HG02852 (cell line): Measurements from ENCODE around the gene ELK3.
A peak's percentile ranks its signal among the peaks of the same experiment; 100 is the strongest.

ENCODE experiments used
- ATAC-seq: cut with Tn5 transposase; IDR thresholded peaks from one replicate; pipeline ENCODE4 v1.9.1; 2021; ENCODE audit warnings: mild to moderate bottlenecking, moderate library complexity; ENCODE audit not compliant: unreplicated experiment

Gene ELK3

DNA sequence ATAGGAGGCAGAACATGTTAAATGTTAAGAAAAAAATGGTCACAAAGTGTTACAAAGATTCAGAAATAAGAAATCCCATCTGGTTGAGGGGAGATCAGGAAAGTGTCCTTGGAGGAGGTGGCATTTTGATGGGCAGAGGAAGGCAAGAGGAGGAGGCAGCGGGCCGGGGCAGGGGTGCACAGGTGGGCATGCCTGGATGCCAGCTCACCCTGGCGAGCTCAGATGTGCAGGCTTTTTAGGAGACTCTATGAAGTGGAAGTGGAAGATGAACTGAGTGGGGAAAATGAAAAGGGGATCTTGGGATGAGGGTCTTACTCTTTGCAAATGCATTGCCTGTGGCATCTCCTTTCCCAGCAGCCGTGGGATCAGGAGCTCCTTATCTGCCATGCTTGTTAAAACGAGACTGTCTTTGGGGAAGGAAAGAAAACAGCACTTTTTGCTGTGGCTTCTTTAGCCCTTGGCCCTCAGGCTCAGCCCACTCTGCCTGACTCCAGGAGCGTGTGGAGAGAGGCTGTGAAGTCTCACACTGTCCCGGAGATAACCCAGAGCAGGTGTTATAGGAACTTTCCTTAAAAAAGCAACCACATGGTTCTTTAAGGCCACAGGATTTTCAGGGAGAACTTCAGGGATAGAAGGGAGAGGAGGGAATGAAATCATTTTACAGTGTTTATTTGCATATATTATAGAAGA, 62.6 kb downstream of the ELK3 start:
- no peak for ATAC-seq

DNA sequence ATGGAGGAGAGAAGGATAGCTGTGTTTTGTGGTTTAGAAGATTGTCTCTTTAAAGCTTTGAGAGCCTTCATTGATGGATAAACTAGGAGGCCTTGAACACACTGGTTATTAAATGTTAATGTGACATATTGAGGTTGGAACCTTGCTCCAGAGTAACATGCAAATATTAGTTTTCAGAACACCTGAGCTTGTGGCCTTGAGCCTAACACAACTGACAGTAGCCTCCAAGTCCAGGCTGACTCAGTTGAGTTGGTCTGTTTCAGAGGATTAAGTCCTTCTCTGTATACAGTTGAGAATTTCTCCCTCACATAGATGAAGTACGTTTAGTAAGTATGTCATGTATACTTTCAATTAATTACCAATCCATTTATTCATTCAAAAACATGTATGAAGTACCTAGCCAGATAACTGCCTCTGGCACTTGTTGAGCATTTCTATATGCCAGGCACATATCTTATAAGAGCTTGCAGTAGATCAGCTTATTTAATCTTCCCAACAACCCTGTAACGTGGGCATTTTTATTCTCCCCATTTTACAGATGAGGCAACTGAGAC, 63.5 kb downstream of the ELK3 start:
- ATAC-seq = no peak

DNA sequence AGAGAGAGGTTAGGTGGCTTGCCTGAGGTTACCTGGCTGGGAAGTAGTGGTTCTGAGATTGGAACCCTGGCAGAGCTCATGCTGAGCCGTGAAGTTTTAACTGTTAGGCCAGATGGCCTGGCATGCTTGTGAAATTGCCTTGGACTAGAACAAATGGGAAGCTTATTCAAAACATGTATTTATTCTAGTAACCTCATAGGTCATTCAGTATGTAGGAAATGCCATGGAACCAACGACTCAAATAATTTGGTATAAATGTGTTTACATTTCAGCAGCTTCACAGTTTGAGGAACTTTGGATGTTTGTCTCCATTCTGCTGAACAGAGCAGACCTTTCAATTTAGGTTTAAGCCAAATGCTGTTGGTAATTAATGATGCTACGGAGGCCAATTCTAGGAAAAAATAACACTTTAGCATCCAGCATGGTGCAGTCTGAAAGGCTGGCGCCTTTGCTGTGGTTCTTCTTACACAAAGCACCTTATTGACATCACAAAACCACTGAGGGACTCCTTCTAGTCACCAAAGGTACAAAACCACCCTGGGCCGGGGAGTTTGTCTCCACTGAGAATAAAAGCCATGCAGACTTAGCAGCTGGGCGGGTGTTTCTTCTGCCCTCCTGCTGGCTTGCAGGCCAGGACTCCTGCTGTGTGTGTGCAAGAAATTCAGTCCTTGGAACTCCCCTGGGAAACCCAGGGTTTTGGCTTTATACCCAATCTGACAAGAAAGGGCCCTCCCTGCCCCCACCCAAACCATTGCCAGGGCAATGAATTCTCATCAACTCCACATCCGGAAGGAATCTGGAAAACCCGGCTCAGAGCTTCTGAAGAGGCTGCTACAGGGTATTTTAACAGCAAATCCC, 64.2 kb downstream of the ELK3 start:
- ATAC-seq = no peak

DNA sequence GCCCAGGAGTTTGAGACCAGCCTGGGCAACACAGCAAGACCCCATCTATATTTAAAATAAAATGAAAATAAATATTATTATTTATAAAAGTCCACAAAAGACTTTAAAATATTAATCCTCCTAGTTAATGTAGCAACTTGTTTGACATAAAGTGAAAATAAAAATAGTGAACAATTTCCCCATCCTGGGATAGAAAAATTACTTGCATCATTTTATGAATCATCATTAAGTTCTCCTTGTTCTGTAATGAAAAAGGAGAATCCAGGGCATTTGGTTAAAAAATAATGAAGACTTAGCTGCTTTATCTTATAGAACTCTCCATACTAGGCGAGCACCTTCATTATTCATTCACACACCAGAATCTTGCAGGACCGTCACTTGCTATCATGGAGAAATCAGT, 66.1 kb downstream of the ELK3 start:
- ATAC-seq = no peak

DNA sequence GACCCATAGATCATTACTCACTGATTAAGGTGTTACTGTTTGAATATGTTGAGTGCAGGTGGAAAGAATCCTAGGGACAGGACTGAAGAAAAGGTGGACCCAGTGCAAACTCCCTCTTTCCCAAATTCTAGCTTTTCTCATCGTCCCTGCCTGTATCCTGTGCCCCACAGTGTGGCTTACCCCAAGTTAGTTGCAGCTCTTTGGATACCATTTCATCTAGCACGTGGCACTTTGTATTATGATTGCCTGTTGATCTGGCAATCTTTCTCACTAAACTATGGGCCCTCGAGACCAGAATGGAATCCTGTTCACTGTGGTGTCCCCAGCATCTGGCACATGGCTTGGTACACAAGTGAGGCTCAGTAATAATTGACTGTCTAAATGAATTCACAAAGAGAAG, 66.5 kb downstream of the ELK3 start:
- no peak for ATAC-seq

DNA sequence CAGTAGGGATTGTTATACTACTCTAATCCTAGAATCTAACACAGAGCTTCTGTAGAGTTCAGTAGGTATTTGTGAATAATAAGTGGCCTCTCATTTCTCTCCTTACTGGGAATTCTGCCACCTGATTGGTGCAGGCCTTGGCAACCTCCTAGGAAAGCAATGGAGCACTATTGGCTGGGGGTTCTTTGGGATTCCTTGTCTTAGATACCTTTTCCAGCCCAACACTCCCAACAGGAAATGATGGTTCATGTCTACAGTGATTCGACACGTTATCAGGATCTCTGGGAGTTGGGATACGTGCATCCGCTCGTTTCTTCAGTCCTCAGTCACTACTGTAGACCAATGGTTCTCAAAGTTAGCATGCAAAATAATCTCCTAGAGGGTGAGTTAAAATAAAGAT, 67.4 kb downstream of the ELK3 start:
- no peak for ATAC-seq

DNA sequence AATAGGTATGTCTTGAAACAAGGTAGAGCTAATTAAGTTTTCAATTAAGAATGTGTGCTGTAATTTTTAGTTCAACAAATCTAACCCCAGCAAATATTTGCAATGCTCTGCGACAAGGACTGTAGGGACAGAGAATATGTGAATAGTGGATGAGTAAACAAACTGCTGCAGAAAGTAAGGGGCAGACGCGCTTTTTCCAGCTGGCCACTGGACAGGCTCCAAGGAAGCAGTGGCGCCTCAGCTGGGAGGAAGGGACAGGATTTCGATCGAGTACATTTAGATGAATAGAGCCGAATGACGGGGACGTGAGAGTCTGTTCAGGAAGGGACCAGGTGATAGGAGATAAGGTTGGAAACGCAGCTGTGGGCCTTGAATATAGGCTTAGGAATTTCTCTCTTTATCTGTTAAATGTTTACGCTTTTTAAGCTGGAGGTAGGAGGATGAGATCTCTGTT, 69.3 kb downstream of the ELK3 start:
- ATAC-seq = no peak

DNA sequence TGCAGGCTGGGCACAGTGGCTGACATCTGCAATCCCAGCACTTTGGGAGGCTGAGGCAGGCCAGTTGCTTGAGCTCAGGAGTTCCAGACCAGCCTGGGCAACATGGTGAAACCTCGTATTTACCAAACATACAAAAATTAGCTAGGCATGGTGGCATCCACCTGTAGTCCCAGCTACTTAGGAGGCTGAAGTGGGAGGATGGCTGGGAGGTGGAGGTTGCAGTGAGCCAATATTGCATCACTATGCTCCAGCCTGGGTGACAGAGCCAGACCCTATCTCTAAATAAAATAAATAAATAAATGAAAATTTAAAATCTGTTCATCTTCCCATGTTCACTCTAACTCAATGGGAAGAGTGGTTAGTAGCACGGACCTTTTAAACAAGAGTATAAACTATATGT, 71.2 kb downstream of the ELK3 start:
- no peak for ATAC-seq

DNA sequence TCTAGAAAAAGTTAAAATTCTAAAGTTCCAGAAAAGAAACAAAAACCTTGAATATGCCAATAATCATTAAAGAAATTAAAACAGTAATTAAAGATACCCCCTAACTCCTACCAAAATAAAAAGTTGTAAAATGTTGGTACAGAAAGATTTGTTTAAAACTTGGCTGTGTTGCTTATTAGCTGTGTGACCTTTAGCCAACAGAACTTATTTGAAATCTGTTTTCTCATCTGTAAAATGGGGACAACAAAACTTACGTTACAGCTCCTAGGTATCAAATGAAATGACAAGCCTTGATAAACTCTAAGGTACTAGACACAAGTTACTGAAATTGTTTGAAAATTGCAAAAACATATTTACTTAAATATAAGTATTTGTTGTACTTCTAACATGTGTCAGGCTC, 71.7 kb downstream of the ELK3 start:
- ATAC-seq = no peak

DNA sequence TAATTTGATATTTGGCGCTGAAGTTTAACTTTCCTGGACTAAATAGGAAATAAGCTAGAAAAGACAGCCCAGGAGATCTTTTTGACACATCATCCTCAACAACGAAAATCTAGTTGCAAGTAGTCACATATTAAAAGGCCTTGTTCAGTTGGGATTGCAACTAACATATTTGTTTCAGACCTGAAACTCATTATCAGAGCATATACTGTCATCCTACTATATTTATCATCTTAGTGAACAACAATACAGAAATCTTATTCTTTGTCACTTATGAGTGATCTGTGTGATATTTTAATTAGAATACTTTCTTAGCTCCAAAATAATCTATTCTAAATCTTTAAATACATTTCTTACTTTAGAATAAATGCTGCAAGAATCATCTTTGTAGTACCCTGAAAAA, 72.1 kb downstream of the ELK3 start:
- ATAC-seq = no peak

DNA sequence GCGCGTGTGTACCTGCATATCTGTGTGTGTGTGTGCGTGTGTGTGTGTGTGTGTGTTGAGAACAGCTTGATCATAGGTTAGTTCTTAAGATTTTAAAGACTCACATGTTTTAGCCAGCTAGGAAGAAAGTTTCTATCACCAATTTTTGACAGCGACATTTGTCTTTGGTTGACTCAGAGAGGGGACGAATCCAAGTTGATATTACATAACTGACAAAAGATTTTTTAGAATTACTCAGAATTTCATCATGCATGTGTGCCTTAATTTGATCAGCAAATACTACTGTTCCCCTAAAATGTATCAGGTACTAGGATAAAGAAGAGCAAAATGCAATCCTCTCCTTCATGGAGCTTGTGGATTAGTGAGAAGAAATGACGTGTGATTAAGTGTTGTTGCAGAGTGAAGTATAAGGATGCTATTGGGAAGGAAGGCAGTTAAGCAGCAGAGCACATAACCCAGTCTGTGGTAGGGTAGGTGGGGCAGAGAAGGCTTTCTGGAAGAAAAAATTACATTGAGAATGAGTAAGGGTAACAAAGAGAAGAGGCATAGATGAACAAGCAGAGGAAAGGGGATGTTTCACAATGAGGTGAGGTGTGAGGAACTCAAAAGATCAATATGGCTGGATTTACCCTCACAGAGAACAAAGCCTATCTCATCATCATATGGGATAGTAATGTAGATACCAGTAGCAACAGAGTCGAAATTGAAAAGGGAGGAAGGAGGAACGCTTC, 77.5 kb downstream of the ELK3 start:
- no peak for ATAC-seq

DNA sequence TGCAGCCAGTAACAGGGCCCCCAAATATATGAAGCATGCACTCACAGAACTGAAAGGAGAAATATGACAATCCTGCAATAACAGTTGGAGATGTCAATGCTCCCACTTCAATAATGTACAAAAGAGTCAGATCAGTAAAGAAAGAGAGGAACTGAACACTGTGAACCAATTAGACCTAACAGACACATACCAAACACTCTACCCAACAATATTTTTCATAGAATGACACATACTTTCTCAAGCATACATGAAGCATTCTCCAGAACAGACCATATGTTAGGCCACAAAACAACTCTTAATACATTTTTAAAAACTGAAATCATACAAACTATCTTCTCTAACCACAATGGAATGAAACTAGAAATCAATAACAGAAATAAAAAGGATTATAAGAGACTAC, 80.2 kb downstream of the ELK3 start:
- ATAC-seq = peak; percentile 65

DNA sequence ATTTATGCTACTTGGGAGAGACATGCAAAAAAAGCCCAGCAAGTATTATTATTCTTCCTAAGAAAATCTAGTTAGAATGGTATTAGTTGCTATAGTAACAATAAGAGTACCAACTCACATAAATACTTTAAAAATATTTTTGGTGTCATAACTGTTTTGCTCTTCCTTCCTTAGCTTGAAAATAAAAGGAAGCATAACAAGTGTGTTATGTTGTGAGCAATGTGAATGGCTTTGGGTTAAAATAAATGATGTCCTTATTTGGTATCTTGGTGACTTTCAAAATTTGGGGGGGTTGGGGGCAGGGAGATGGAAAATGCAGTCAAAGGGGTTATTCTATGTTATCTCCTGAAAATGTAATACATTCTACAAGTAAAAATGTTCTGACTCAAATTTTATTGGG, 91.0 kb downstream of the ELK3 start:
- ATAC-seq = no peak

DNA sequence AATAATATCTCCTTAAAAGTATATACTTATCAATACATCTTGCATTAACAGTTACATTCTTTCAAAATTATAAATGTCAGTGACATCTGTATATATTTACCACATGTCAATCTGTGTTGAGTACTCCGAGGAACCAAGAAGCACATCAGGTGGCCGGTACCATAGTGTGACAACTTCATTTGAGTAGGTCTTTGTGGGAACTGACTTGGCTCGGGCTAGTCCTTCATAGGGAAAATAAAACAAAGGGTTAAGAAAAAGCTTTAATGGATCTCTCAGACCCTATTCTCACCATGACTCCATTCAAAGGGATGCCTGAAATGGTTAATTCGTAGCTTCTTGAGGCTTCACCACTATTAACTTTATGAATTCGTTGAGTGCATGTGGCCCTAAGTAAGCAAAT, 94.9 kb downstream of the ELK3 start:
- ATAC-seq = no peak

DNA sequence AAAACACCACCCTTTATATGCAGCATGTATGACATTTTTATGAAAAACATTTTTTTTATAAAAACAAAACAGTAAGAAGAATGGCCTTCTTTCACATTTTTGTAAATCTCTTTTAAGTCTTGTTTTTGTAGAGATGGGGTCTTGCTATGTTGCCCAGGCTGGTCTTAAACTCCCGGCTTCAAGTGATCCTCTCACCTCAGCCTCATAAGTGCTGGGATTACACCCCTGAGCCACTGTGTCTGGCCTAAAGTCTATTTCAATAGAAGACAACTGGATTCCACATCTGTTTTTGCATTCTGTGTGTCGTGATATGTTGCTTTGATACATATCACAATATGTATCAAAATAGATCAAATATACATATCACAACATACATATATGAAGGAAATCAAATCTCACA, 98.9 kb downstream of the ELK3 start:
- ATAC-seq = no peak

DNA sequence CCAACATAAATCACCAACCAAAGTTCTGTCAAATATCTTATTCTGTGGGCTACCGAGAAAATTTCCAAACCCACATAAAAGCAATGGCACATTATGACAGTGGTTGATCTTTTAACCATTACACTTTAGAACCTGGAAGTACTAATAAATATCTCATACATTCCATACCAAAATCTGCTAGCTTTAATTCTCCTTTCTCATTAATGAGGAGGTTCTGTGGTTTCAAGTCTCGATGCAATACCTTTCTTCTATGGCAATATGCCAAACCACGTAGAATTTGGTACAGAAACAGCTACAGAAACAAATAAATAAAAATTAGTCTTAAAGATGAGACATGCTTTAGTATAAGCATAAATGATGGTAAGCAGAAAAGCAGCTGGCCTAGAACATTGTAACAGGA, 100.7 kb downstream of the ELK3 start:
- ATAC-seq = no peak

DNA sequence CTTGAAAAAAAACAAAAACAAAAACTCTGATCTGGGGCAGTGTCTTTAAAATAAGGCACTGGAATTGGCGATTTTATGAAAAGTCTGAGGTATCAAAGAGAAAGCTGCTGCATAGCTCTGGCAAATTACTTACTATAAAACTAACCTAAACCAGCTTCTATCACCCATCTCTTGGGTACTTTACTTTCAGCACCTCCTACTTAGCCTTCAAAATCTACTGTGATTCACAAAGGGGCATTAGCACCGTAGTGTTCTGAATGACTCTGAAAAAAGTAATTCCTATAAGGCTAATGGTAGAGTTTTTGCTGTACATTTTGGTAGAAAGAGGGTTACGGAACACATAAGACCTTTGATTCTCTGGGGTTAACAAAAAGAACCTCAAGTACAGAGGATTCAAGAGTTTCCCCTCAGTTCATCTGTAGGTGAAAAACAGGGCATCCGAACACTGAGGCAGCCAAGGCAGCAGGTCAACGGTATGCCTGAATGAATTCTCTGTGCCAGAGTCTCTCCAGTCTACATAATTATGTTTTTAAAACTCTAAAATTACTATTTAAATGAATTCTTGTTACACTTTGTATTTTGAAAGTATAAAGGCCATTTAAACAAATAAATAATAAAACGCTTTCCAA, 101.5 kb downstream of the ELK3 start:
- ATAC-seq = no peak

DNA sequence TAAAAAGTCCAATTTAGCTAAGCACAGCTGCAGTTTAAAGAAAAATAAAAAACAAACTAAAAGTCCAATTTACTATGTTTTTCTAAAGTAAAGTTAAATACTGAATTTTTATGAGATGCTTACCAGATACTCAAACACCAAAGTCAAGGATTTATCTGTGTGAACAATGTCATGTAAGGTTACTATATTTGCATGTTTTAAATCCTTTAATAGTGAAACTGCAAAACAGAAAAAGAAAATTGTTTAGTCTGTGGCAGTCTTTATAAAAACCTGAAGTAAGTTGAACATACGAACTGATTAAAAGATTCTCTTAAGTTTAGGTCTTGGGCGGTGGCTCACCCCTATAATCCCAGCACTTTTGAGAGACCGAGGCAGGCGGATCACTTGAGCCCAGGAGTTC, 103.3 kb downstream of the ELK3 start:
- no peak for ATAC-seq

DNA sequence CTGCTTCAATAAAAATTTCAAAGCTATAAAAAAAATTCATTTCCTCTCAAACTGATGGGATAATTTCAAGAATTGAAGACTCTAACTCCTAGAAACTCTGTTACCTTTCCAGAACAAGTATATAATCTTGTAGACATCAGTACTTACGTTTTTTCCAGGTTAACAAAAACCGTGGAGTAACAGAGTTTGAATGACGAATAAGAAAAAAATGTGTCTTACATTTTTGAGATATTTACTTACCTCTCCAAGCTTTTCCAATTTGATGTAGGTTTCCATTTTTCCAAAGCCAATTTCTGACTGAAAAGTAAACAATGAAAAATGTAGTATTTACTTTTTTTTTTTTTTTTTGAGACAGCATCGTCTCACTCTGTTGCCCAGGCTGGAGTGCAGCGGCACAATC, 105.9 kb downstream of the ELK3 start:
- no peak for ATAC-seq

DNA sequence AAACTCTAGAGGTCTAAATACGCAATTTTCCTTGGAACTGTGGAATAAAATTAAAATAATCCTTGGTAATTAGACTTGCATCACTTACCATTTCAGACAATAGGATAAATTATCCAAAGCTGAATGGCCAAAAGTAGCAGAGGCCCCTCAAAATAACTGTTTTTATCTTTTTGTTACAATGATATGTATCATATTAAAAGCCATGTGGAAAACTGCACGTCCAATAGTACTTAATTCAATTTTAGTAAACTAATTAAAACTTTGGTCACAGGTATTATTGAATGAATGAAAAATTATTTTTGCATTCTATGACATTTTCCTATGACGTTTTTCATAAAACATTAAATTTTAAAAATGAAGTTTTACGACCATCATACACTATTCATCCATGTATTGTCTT, 107.6 kb downstream of the ELK3 start:
- ATAC-seq = no peak

DNA sequence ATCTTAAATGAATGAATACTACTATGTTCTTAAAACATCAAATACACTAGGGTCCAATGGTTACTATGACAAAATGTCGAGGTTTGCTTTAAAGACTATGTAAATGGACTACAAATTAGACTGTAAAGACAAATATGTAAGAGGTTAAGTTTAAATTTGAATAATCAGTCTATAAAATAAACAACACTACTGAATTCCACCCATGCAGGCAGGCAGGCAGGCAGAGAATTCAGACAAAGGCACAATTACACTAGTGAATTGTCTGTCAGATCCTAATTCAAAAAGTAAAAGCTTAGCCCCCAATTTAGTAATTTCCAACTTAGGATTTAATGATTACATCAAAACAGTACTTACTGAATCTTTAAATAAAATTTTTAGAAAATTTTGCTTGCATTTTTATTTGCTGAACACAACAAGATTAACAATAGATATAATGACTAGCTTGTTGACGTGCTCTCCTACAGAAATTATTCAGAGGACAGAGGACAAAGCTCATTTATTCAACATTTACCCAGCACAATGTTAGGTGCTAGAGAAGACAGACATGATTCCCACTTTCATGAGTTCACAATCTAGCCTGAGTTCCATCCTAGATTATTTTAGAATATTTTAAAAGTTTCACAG, 108.6 kb downstream of the ELK3 start:
- no peak for ATAC-seq
